ENCODE measurements around the gene PRKG2. TPM values are rescaled to one million over a fixed set of nuclear protein-coding genes. Genes with fewer than 3 reads are reported as not detected.

PRKG2 gene
- total RNA-seq, 1 experiment from 2014 or later: 1.9 TPM

- no peak overlapping the region for H2AK5ac ChIP-seq (ENCODE audit: insufficient read length, low read length)
- H2AFZ ChIP-seq (ENCODE audit: low read length): no peak overlapping the region
Measured at GRCh38 chr4:81255524-81255923, 40.5 kb upstream of the PRKG2 start.

More at GRCh38 chr4:81255524-81255923, 40.5 kb upstream of the PRKG2 start:
- H3K27ac ChIP-seq (ENCODE audit: insufficient read length, low read depth, low read length): no peak overlapping the region
- no peak overlapping the region for H3K4me2 ChIP-seq (ENCODE audit: insufficient read depth, insufficient read length, low read length)
- H3K4me1 ChIP-seq (ENCODE audit: insufficient read depth, low read length): no peaks in the 10 kb centered on the region
- Mint-ChIP-seq H3K9me3 (no peaks in the 10 kb centered on the region), H3K36me3 (ENCODE audit: insufficient read depth in 1 of 3, low read depth in 3 of 3) (no peaks in the 10 kb centered on the region), H3K4me3 (no peak overlapping the region), H3K27me3 (ENCODE audit: low read depth) (peaks cover under 1% of the 10 kb centered on the region; the same call in 1 of the 2 replicates), H3K27ac (no peak overlapping the region), H3K4me1 (peaks cover 0 to under 1% of the 10 kb centered on the region in 2 experiments; a peak in 1 of 4 replicates)
- no peak overlapping the region for H2BK15ac ChIP-seq (ENCODE audit: low read depth, low read length)
- no peaks in the 10 kb centered on the region for H3K27me3 ChIP-seq (ENCODE audit: insufficient read depth, low read length)
- no peaks in the 10 kb centered on the region for H4K20me1 ChIP-seq (ENCODE audit: control insufficient read depth, insufficient read depth, insufficient read length)
- H2BK5ac ChIP-seq (ENCODE audit: insufficient read length, low read length): no peak overlapping the region
- no peak overlapping the region for H4K5ac ChIP-seq (ENCODE audit: insufficient read length, low read depth, low read length)
- H2BK20ac ChIP-seq (ENCODE audit: low read depth, low read length, poor library complexity, severe bottlenecking): no peak overlapping the region
- H4K91ac ChIP-seq (ENCODE audit: insufficient read length, low read depth, low read length): no peak overlapping the region
- H3K79me2 ChIP-seq (ENCODE audit: insufficient read depth, low read length): no peaks in the 10 kb centered on the region
- H3K23ac ChIP-seq (ENCODE audit: insufficient read length, low read depth, low read length): no peak overlapping the region
- H3K79me1 ChIP-seq (ENCODE audit: insufficient read depth, low read depth, low read length, poor library complexity, severe bottlenecking): no peaks in the 10 kb centered on the region
- no peak overlapping the region for H2BK120ac ChIP-seq (ENCODE audit: low read depth, low read length, poor library complexity, severe bottlenecking)
- H3K56ac ChIP-seq (ENCODE audit: insufficient read length, low read depth, low read length): no peak overlapping the region
- H3K9ac ChIP-seq (ENCODE audit: extremely low read depth, insufficient read length, low read length): no peak overlapping the region
- H3K18ac ChIP-seq (ENCODE audit: insufficient read length, low read depth, low read length): no peak overlapping the region
- H3K23me2 ChIP-seq (ENCODE audit: insufficient read length, low read depth, low read length, poor library complexity, severe bottlenecking): no peaks in the 10 kb centered on the region
- no peak overlapping the region for H3K4ac ChIP-seq (ENCODE audit: low read depth, low read length)
- H4K8ac ChIP-seq (replicated peaks; ENCODE audit: insufficient read length, low read depth, low read length): no peak overlapping the region
- H2BK12ac ChIP-seq (ENCODE audit: insufficient read length, low read depth, low read length): no peak overlapping the region
- no peak overlapping the region for H3K14ac ChIP-seq (ENCODE audit: insufficient read depth, low read length)
- no peak overlapping the region for H3T11ph ChIP-seq (ENCODE audit: low read length)
- DNase-seq: no peak
- no peak for TF ChIP-seq CTCF (conservative IDR thresholded peaks at IDR 0.05)
- no peaks in the 10 kb centered on the region for H3K9me3 ChIP-seq (ENCODE audit: control insufficient read depth, low read depth, low read length)
- WGBS (ENCODE audit: extremely low coverage, insufficient read length, low lambda C conversion rate): no CpG with 5 or more reads among the region's 1 CpG

All from H9 (cell line).